OCI-LY1 (cell line): ENCODE measurements around the gene FGF7.
"Not testable (repeated sequence)": the region's sequence is repeated elsewhere in the genome, so short reads cannot be mapped to it uniquely, and the experiment has no call there.

Experiments used
- H2AFZ ChIP-seq: fragments of 200-600 bp; sonication (generic), shearing (Covaris generic); 2 replicates; pipeline ENCODE4 v1.6.0; 2014; ENCODE audit warnings: antibody characterized with exemption, mild to moderate bottlenecking, low read length
- H3F3A ChIP-seq: fragments of 200-600 bp; sonication (generic), shearing (Covaris generic); 2 replicates; pipeline ENCODE4 v1.6.0; 2014; ENCODE audit warnings: mild to moderate bottlenecking, antibody characterized with exemption, low read length, moderate library complexity; ENCODE audit not compliant: insufficient read depth
- H3K27ac ChIP-seq: fragments of 200-600 bp; sonication (generic); 2 replicates; pipeline ENCODE4 v1.5.1; 2014; ENCODE audit warnings: low read length, mixed run types, mild to moderate bottlenecking, low read depth; ENCODE audit not compliant: poor library complexity, severe bottlenecking
- H3K27me3 ChIP-seq: fragments of 200-600 bp; sonication (generic); 2 replicates; pipeline ENCODE4 v1.6.0; 2014; ENCODE audit warnings: antibody characterized with exemption, mild to moderate bottlenecking, low read length, moderate library complexity; ENCODE audit not compliant: insufficient read depth
- H3K36me3 ChIP-seq: fragments of 200-600 bp; sonication (generic); 2 replicates; pipeline ENCODE4 v1.6.1; 2014; ENCODE audit warnings: mild to moderate bottlenecking, antibody characterized with exemption, low read length, moderate library complexity, mixed read lengths; ENCODE audit not compliant: insufficient read depth
- H3K4me1 ChIP-seq: fragments of 200-600 bp; sonication (generic); 2 replicates; pipeline ENCODE4 v1.5.1; 2014; ENCODE audit warnings: mild to moderate bottlenecking, low read length, moderate library complexity; ENCODE audit not compliant: insufficient read depth, severe bottlenecking
- H3K4me2 ChIP-seq: fragments of 200-600 bp; sonication (generic), shearing (Covaris generic); 2 replicates; pipeline ENCODE4 v1.6.1; 2014; ENCODE audit warnings: low read length
- H3K4me3 ChIP-seq: fragments of 200-600 bp; sonication (generic); 2 replicates; pipeline ENCODE4 v1.5.1; 2014; ENCODE audit warnings: low read length, low read depth, mild to moderate bottlenecking, mixed read lengths; ENCODE audit not compliant: poor library complexity, severe bottlenecking
- H3K79me2 ChIP-seq: fragments of 200-600 bp; shearing (Covaris generic); 2 replicates; pipeline ENCODE4 v1.6.1; 2016; ENCODE audit warnings: mixed run types, low read length, mixed read lengths; ENCODE audit not compliant: insufficient read depth
- H3K9ac ChIP-seq: fragments of 200-600 bp; sonication (generic), shearing (Covaris generic); 2 replicates; pipeline ENCODE4 v1.6.1; 2014; ENCODE audit warnings: mild to moderate bottlenecking, low read length, mixed read lengths
- H3K9me2 ChIP-seq: fragments of 200-600 bp; sonication (generic), shearing (Covaris generic); 2 replicates; pipeline ENCODE4 v1.6.1; 2014; ENCODE audit warnings: low read depth, mild to moderate bottlenecking, low read length, mixed read lengths
- H3K9me3 ChIP-seq: fragments of 200-600 bp; shearing (Covaris generic); 2 replicates; pipeline ENCODE4 v1.6.1; 2014; ENCODE audit warnings: low read length, mixed read lengths
- H4K20me1 ChIP-seq: fragments of 200-600 bp; sonication (generic), shearing (Covaris generic); 2 replicates; pipeline ENCODE4 v1.6.0; 2016; ENCODE audit warnings: mild to moderate bottlenecking, low read length; ENCODE audit not compliant: insufficient read depth
- EZH2 ChIP-seq: fragments of 200-600 bp; sonication (generic), shearing (Covaris generic); IDR thresholded peaks from 2 replicates; pipeline ENCODE4 v1.8.0; 2017; ENCODE audit warnings: borderline replicate concordance, mixed run types, mild to moderate bottlenecking, antibody characterized with exemption, low read length, moderate library complexity, mixed read lengths
- TF ChIP-seq, protein P1 (sequence below): fragments of 200-600 bp; sonication (generic), shearing (Covaris generic); IDR thresholded peaks from 2 replicates; pipeline ENCODE4 v1.5.1; 2017; ENCODE audit warnings: mild to moderate bottlenecking, antibody characterized with exemption, low read length, moderate library complexity, mixed read lengths

FGF7 gene

DNA sequence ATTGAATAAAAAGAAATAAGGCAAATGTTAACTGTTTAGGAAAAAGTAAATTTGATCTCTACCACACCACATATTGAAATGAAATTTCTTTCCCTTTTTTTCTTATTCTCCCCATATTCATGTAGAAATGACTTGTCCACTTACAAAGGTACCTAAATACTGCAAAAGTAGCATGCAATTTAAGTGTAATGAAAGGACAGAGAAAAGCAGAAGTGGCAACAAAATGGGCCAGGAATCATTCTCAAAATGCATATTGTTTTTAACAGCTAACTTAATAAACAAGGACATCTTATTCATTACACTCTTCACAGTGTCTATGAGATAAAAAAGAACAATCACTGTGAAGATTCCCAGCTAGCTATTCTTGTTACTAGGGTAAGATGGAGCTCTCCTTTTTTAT lies 40.6 kb upstream of the FGF7 start:
- H3K27ac ChIP-seq = peak overlapping the region; percentile 50
- no peak for TF ChIP-seq EZH2
- TF ChIP-seq, protein P1, sequence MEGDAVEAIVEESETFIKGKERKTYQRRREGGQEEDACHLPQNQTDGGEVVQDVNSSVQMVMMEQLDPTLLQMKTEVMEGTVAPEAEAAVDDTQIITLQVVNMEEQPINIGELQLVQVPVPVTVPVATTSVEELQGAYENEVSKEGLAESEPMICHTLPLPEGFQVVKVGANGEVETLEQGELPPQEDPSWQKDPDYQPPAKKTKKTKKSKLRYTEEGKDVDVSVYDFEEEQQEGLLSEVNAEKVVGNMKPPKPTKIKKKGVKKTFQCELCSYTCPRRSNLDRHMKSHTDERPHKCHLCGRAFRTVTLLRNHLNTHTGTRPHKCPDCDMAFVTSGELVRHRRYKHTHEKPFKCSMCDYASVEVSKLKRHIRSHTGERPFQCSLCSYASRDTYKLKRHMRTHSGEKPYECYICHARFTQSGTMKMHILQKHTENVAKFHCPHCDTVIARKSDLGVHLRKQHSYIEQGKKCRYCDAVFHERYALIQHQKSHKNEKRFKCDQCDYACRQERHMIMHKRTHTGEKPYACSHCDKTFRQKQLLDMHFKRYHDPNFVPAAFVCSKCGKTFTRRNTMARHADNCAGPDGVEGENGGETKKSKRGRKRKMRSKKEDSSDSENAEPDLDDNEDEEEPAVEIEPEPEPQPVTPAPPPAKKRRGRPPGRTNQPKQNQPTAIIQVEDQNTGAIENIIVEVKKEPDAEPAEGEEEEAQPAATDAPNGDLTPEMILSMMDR = no peak
- H3K9ac ChIP-seq = 0 out of 2 replicates have a peak overlapping the region, but pooled peaks have one; percentile 20
- no peaks in the 10 kb centered on the region for H4K20me1 ChIP-seq
- peak overlapping the region; percentile 19 for H3K4me2 ChIP-seq
- H3K9me3 ChIP-seq = no peaks in the 10 kb centered on the region
- no peak overlapping the region for H3K4me3 ChIP-seq
- no peaks in the 10 kb centered on the region for H3K27me3 ChIP-seq
- H3K9me2 ChIP-seq = no peaks in the 10 kb centered on the region
- no peaks in the 10 kb centered on the region for H3K36me3 ChIP-seq
- H3F3A ChIP-seq = no peaks in the 10 kb centered on the region
- H3K79me2 ChIP-seq = no peaks in the 10 kb centered on the region
- peak overlapping the region; percentile 52; the same call in 1 of the 2 replicates for H2AFZ ChIP-seq
- H3K4me1 ChIP-seq = peaks cover 21% of the 10 kb centered on the region

DNA sequence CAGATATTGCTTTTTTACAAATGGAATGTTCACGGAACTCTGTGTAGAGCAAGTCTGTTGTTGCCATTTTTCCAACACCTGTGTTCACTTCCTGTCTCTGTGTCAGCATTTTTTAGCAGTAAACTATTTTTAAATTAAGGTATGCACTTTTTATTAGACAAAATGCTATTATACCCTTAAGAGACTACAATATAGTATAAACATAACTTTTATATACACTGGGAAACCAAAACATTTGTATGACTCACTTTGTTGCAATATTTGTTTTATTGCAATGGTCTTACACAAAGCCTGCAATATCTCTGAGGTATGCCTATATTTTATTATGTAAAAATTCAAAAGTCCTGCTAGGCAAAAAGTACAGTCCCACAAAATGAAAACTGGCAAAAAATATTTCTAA lies 39.8 kb upstream of the FGF7 start:
- Histone ChIP-seq H4K20me1 (no peaks in the 10 kb centered on the region), H3K9me2 (no peaks in the 10 kb centered on the region), H3K27ac (peak overlapping the region; percentile 50), H3K9me3 (no peaks in the 10 kb centered on the region), H3K27me3 (no peaks in the 10 kb centered on the region), H2AFZ (peak overlapping the region; percentile 52; the same call in 1 of the 2 replicates), H3K36me3 (no peaks in the 10 kb centered on the region), H3K79me2 (no peaks in the 10 kb centered on the region), H3K4me3 (no peak overlapping the region), H3K4me1 (peaks cover 21% of the 10 kb centered on the region), H3K9ac (no peak overlapping the region), H3K4me2 (peak overlapping the region; percentile 19), H3F3A (no peaks in the 10 kb centered on the region)
- TF ChIP-seq, protein P1 = no peak
- TF ChIP-seq EZH2 = no peak

DNA sequence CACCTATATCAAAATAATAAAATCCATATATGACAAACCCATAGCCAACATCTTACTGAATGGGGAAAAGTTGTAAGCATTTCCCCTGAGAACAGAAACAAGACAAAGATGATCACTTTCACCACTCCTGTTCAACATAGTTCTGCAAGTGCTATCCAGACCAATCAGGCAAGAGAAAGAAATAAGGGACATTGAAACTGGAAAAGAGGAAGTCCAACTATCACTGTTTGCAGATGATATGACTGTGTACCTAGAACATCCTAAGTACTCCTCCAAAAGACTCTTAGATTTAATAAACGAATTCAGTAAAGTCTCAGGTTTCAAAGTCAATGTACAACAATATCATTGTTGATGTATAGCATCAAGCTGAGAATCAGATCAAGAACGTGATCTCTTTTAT lies 35.6 kb upstream of the FGF7 start:
- H4K20me1 ChIP-seq = no peaks in the 10 kb centered on the region
- no peaks in the 10 kb centered on the region for H3F3A ChIP-seq
- no peak overlapping the region for H3K4me3 ChIP-seq
- no peak overlapping the region for H3K27ac ChIP-seq
- H3K9me3 ChIP-seq = no peaks in the 10 kb centered on the region
- H3K9me2 ChIP-seq = no peaks in the 10 kb centered on the region
- no peaks in the 10 kb centered on the region for H3K36me3 ChIP-seq
- no peak overlapping the region for H3K4me2 ChIP-seq
- H3K79me2 ChIP-seq = no peaks in the 10 kb centered on the region
- H3K9ac ChIP-seq = no peak overlapping the region
- no peak for TF ChIP-seq EZH2
- TF ChIP-seq, protein P1 = no peak
- H3K4me1 ChIP-seq = peaks cover 15% of the 10 kb centered on the region
- H3K27me3 ChIP-seq = no peaks in the 10 kb centered on the region
- H2AFZ ChIP-seq = no peak overlapping the region

DNA sequence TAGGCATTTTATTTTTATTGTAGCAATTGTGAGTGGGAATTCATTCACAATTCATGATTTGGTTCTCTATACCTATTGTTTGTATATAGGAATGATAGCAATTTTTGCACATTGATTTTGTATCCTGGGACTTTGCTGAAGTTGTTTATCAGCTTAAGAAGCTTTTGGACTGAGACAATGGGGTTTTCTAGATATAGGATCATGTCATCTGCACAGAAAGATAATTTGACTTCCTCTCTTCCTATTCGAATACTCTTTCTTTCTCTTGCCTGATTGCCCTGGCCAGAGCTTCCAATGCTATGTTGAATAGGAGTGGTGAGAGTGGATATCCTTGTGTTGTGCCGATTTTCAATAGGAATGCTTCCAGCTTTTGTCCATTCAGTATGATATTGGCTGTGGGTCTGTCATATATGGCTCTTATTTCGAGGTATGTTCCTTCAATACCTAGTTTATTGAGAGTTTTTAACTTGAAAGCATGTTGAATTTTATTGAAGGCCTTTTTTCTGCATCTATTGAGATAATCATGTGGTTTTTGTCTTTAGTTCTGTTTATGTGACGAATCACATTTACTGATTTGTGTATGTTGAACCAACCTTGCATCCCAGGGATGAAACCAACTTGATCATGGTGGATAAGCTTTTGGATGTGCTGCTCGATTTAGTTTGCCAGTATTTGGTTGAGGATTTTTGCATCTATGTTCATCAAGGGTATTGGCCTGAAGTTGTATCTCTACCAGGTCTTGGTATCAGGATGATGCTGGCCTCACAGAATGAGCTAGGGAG lies 20.3 kb upstream of the FGF7 start:
- H3K27me3 ChIP-seq, H3K4me2 ChIP-seq, H3F3A ChIP-seq: not testable (repeated sequence)

More for the DNA sequence above, 20.3 kb upstream of the FGF7 start:
- H3K79me2 ChIP-seq, H4K20me1 ChIP-seq, H3K9me3 ChIP-seq, H3K4me1 ChIP-seq, H3K9ac ChIP-seq, H2AFZ ChIP-seq, H3K27ac ChIP-seq, H3K9me2 ChIP-seq, H3K4me3 ChIP-seq, H3K36me3 ChIP-seq: not testable (repeated sequence)
